ENCODE data around the gene OPN5.
"Not testable (repeated sequence)": the region's sequence is repeated elsewhere in the genome, so short reads cannot be mapped to it uniquely, and the experiment has no call there.

OPN5 gene, protein sequence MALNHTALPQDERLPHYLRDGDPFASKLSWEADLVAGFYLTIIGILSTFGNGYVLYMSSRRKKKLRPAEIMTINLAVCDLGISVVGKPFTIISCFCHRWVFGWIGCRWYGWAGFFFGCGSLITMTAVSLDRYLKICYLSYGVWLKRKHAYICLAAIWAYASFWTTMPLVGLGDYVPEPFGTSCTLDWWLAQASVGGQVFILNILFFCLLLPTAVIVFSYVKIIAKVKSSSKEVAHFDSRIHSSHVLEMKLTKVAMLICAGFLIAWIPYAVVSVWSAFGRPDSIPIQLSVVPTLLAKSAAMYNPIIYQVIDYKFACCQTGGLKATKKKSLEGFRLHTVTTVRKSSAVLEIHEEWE

DNA sequence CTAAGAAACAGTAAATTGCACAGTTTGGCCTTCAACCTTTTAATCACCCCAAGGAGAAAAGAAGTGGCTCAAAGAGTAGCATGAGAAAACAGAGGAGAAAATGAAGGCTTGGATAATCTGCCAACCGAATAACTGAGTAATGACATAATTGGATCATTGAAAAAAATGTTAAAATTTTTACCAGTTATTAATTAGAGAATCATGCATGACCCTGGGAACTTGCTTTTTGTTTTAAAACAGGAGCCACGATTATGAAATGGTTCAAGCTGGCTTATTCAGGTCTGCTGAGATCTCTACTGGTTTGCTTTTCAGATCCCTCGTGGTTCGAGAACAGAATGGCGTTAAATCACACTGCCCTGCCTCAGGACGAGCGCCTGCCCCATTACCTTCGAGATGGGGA is at the start of gene OPN5:
OPN5 (plus strand) TSS at position 301 of the 400 bp plus-strand sequence; CDS start at position 336, 35 bp downstream.
- no peak for DNase-seq (ENCODE audit: low read depth)

DNA sequence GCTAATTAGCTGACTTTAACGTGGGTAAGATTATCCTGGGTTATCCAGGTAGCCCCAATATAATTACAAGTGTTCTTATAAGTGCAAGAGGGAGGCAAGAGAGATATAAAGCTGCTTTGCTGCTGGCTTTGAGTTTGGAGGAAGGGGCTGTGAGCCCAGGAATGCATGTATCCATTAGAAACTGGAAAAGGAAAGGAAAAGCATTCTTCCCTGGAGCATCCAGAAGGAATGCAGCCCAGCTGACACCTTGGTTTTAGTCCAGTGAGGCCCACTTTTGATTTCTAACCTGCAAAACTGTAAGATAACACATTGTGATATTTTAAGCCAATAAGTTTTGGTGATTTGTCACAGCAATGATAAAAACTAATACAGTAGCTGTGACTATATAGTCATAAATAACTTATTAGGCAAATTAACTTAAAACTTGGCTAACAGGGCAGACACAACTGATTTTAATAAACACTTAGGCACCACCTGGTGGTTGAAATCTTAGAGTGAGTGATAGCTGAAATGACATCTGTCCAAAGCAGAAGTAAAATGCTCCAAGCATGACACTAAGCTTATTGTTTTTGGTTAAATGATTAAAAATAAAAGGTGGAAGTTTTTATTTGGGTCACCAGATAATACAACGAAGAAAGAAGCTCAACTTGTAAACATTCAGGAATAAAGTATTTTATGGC is 47.8 kb upstream of the OPN5 start:
- DNase-seq (ENCODE audit: low read depth): no peak

DNA sequence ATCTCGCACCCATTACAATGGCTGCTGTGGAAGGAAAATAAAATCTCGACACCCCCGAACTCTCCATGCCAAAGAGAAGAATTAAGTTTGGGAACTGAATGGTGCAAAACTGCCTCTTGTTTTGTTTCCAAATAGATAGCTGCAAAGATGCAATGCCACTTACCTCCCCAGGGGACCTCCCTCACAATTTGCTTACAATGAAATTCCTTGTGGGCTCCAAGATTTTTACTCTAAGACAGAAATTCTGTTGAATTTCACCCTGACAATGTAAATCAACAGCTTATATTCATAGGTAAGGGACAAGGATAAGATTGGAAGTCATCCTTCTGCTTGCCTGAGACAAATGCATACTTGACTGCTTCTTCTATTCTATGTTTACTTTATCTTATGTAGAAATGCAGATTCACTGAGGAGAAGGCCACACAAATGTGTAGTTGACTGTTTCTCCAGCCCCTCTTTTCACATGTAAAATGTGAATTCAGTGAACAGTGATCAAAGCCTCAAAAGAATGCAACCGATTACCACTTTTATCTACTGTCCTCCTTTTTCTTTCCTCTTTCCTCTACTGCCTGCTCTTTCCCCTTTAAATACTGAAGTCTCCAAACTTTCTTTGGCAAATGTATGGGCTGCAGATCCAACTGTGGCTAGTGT is 46.9 kb upstream of the OPN5 start:
- DNase-seq (ENCODE audit: low read depth): no peak

DNA sequence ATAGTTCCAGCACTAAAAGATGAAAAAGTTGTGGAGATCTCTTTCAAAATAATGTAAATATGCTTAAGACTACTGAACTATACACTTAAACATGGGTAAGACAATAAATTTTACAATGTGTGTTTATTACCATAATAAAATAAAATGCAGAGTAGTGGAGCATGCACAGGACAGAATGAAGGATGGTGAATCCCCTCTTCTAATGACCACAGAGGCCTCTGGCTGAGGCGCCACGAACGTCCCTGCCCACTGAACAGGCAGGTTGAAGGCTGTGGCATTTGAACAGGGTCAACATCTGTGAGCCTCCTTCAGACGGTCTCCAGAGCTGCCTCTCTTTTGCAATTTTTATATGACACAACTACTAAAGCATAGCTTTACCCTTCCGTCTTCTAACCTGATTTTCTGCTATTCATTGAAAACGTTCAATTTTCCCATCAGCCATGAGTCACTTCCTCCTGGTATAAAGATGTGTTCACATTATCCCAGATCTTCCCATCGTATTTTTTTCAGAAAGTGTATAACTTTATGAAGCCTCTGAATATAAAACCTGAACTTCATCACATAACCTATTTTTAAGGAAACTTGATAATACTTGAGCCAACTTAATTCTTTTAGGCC is 45.6 kb upstream of the OPN5 start:
- DNase-seq (ENCODE audit: low read depth): no peak

DNA sequence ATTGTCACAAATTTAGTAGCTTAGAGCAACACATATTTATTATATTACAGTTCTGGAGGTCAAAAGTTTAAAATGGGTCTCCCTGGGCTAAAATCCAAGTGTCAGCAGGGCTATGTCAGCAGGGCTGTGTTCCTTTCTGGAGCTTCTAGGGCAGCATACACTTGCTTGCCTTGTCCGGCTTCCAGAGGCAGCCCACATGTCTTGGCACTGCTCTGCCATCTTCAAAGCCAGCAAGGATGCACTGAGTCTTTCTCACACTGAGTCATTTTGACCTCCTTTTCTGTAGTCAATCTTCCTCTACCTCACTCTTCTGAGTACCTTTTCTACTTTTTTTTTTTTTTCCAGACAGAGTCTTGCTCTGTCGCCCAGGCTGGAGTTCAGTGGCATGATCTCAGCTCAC is 44.4 kb upstream of the OPN5 start:
- DNase-seq (ENCODE audit: low read depth): no peak

DNA sequence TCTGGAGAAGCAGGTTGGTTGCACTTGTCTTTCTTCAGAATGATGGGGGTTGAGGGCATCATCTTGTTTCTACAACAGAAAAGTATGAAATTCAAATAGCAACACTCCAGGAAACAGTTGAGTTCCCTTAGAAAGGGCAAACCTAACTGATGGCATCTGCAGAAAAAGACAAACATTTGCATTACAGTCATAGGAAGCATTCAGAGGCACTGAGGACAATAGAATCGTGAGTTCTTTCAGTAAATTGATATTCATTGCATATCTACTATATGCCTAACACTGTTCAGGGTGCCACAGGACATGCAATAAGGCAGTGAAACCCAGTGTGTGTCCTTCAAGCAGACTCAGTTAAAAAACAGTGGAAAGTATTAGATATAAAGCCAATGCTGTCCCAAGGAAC is 41.1 kb upstream of the OPN5 start:
- DNase-seq (ENCODE audit: low read depth): no peak

DNA sequence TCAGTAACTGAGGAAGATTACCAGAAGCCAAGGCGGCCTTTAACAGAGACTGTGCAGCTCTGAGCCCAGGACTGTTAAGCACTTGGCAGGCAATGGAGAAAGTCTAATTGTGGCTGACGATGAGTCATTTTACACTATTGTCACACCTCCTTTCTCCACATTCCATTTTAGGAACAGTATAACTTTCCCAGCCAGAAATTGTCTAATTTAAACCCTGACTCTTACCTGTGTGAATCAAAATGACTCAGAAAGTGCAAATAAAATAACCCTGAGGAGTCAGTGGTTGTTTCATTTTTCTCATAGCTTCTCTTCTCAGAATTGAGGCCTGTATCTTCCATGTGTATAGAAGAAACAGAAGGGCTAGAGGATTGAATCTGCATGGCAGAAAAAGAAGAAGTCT is 40.0 kb upstream of the OPN5 start:
- DNase-seq (ENCODE audit: low read depth): no peak

DNA sequence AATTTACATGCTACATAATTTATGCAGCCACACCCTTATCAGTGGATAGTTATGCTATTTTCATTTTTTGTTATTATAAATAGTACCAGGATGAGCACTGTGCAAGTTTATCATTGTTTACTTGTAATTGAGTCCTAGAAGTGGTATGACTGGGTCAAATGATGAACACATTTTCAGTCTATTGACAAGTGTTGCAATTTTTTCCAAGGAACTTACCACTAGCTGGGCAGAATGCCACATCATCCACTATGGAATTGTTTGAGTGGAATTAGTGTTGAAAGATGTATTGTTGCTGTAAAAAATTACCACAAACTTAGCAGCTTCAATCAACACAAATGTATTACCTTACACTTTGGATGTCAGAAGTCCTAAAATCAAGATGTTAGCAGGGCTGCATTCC is 38.1 kb upstream of the OPN5 start:
- no peak for DNase-seq (ENCODE audit: low read depth)

DNA sequence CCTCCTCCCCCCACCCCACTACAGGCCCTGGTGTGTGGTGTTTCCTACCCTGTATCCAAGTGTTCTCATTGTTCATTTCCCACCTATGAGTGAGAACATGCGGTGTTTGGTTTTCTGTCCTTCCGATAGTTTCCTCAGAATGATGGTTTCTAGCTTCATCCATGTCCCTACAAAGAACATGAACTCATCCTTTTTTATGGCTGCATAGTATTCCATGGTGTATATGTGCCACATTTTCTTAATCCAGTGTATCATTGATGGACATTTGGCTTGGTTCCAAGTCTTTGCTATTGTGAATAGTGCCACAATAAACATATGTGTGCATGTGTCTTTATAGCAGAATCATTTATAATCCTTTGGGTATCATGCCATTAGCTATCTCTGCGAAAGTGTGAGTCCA is 36.6 kb upstream of the OPN5 start:
- not testable (repeated sequence) for DNase-seq (ENCODE audit: low read depth)

DNA sequence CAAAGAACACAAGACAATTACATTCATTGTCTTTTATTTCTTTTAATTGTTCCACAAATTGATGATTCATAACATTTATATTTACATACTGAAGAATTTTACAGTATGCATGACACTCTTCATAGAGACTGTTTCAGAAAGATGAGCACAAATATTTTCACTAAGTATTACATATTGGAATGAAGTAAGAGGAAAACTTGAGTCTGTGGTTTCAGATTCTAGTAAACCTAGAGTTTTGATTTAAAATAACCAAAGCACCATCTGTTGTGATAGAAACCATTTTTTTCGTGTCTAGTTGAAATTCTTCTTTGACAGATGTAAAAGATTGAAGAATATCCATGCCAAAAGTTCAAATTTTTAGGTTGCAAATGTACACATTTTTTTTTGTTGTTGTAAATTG is 32.1 kb upstream of the OPN5 start:
- DNase-seq (ENCODE audit: low read depth): no peak

DNA sequence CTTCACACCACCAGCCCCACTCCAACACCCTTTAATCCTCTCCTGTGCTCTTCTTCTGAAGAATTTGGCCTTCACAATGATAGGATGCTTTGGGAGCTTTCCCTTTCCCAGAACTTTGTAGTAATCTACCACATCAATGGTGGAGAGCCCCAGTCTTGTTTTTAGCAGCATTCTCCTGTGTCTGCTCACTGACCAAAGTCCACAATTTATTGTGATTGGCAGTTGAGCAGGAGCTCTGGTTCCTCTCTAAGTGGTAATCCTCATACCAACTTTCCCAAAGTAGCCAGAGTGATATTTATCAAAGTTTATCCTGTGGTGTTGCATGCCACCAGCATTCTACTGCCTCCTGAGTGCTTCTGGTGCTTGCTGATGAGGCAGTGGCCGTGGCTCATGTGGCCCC is 29.0 kb upstream of the OPN5 start:
- DNase-seq (ENCODE audit: low read depth): no peak

DNA sequence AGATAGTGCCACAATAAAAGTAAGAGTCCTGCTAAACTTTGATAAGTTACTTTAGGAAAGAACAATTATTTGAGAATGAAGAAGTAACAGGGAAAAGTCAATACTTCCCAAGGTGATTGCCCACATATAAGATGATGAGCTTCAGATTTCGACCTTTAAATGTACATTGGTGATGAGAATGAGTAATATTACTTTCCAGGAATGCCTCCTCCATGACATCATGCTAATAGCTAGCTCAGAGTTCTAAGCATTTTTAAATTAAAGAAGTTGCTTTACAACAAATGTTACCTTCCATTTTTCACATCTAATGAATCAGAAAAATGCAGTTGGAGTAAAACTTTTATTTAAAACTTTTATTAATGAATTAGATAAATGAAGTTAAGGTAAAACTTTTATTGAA is 22.5 kb upstream of the OPN5 start:
- no peak for DNase-seq (ENCODE audit: low read depth)

DNA sequence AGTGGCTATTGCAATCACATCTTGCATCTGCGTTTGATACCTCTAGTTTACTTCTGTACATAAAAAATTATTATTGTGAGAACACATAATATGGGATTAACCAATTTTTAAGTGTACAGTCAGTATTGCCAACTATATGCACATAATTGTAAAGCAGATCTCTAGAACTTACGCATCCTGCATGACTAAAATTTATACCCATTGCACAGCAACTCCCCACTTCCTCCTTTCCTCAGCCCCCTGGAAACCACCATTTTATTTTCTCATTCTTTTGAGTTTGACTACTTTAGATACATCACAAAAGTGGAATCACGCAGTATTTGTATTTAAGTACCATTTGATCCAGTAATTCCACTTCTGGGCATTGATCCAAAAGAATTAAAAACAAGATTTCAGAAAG is 19.3 kb upstream of the OPN5 start:
- no peak for DNase-seq (ENCODE audit: low read depth)

DNA sequence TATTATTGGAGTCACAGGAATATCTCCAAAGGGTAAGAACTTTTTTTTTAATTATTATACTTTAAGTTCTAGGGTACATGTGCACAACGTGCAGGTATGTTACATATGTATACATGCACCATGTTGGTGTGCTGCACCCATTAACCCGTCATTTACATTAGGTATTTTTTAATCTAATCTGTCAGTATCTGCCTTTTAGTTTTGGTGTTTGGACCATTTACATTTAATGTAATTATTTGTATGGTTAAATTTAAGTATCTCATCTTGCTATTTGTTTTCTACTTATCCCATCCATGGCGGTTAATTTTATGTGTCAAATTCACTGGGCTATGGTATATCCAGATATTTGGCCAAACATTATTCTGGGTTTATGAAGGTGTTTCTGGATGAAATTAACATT is 15.4 kb upstream of the OPN5 start:
- no peak for DNase-seq (ENCODE audit: low read depth)

DNA sequence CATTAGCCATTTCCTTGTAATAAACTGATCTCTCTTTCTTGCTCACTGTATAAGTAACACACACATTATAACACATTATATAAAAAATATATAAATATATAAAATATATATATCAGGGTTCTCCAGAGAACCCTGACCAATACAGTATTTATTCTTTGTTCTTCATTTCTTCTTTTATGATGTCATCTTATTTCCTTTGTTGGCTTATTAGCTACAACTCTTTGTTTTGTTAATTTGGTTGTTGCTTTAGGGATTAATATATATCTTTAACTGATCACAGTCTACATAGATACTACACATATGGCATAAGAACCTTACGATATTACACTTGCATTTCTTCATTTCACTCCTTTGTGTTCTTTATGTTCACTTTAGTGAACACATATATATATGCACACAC is 14.7 kb upstream of the OPN5 start:
- DNase-seq (ENCODE audit: low read depth): no peak

DNA sequence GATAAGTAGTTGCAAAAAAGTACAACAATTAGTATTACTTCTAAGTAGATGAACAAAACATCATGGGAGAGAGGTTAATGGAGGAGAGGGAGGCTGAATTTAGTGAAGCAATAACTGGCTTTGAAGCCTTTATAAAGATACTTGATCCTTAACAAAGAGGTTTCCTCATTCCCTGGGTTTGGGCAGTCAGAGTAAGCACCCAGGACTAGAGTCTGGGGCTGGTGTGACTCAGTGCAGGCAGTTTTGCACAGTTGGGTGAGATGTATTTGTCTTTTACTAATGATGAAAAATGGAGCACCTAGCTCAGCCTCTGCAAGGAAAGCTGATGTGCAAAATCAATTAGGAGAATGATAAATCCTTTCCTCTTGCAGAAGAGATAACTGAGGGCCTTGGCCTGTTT is 11.8 kb upstream of the OPN5 start:
- DNase-seq (ENCODE audit: low read depth): no peak

DNA sequence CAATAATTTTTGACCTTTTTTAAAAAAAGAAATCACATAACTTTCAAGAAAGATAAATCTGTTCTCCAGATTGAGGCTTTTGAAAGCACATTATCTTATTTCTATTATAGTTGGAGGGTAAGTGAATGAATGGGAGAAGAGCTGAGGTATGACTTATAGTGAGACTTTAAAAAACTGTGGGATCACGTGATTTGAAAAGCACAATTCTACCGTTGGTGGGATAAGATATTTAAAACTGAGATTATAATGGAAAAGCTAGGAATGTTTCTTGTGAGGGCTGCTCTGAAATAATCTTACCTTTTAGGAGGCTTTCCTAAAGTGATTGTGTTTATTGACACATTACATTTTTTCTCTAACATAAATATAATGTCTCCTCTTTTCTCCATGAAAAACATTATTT is 9.5 kb upstream of the OPN5 start:
- DNase-seq (ENCODE audit: low read depth): no peak

DNA sequence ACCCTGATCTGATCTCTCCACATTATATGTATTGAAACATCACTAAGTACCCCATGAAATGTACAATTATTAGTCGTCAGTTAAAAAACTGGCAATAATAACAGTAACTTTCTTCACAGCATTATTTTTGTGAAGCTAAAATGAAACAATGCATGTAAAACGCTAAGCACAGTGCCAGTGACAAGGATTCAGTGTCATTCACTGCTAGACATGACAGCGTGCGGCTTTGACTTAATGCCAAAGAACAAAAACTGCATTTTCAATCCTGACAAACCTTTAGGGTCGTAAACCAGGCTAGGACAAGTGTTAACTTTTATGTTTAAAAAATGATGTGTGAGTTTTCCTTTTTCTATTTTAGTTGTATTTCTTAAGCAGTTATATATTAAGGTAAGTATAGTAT is 8.8 kb upstream of the OPN5 start:
- no peak for DNase-seq (ENCODE audit: low read depth)

DNA sequence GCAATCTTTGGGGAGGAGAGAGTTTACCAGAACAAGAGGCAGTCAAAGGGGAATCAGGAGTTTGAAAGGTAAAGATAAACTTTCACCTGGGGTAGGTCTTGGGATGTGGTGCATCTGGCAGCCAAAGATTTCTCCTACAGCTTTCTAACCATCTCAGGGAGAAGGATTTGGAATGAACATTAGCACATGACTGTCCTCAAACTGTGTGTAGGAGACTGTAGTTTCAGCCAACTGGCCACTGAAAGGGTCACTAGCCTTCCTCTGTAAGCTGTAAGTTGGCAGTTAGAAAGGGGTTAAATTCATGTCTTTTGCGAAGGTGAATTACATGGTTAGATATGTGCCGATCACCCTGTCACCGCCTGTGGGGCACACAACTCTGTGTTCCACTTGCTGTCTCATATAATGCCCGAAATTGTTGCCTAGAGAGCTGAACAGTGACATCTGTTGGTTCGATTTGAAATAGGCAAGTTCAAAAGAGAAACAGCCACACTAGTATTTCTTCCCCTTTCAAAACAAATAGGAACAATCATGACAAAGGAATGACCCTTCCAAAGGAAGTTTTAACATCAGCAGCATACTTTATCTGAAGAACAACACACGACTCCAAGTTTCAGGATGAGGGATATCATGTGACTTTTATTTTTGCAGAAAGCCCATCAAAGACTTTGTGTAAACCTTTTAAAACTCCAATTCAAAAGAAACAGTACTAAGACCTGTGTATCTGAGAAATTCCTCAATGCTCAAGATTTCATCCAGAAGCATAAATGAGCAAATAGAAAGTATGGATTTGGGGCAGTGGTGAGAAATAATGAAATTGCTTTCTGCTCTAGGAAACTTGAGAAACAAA is 1.1 kb upstream of the OPN5 start:
- DNase-seq (ENCODE audit: low read depth): peak; percentile 39

DNA sequence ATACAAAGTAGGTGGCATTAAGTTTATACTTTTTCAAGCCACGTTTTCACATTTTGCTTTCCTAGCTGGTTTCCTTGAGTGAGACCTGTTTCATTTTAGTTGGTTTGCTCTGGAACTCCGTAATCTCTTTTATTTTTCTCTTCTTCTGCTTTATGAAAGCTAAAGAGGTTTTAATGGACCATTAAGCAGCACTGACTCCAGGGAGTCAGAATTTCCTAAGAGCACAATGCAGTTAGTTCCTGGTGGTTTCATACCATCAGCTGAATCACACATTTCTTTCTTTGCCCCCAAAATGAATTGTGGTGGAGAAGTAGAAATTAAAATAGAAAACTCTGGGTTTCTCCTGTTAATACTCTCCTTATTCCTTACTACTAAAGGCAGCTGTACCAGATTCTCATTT is 3.4 kb downstream of the OPN5 start:
- no peak for DNase-seq (ENCODE audit: low read depth)

DNA sequence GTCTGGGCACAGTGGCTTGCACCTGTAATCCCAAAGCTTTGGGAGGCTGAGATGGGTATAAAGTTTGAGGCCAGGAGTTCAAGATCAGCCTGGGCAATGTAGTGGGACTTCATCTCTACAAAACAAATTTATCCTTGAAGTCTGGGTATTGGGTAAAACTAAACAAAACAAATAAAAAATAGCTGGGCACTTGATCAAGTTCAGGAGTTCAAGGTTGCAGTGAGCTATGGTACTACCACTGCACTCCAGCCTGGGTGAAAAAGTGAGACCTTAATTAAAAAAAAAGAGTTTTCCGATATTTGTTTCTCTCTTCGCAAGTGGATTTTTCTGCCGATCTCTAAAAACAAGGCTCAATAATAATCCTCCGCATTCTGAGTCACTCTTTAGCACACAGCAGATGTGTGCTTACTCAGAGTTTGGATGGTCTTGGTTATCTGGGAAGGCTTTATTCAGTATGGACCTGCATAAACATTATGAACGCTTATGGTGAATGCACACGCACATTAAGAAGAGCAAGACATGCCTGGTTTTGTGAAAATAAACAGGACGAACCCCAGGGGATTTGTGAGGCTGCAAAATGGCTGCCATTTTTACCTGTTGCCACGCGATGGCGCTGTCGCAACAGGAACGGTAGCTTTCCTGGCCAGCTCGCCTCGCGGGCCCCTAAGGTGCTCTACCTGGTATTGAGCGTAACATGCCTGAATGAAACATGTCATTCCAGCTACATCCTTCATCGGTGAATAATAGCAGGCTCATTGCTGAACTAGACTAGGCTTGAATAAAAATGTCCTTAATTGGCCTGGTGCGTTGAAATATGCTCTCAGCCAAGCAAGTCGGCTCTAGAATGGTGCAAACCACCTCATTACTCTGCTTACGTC is 6.0 kb downstream of the OPN5 start:
- DNase-seq (ENCODE audit: low read depth): no peak

All from GM04504 (cell line).